HG02678 (cell line): ENCODE results near the gene MYO1C.
A peak's percentile ranks its signal among the peaks of the same experiment; 100 is the strongest.
"Not testable (repeated sequence)": the region's sequence is repeated elsewhere in the genome, so short reads cannot be mapped to it uniquely, and the experiment has no call there.

Experiments
- ATAC-seq: cut with Tn5 transposase; IDR thresholded peaks from one replicate; pipeline ENCODE4 v1.9.1; 2021; ENCODE audit warnings: mild to moderate bottlenecking, moderate library complexity; ENCODE audit not compliant: unreplicated experiment

Gene MYO1C

GRCh38 chr17:1492249-1493206 is at the start of gene MYO1C:
Gene MYO1C, minus strand, starts transcription at chr17:1492686. Its CDS starts 199 bp downstream, at chr17:1492487.
- ATAC-seq: no peak

GRCh38 chr17:1541367-1541904 is 49.0 kb upstream of the MYO1C start:
- ATAC-seq: no peak

- no peak for ATAC-seq
Observed at GRCh38 chr17:1539811-1540210, 47.3 kb upstream of the MYO1C start.

GRCh38 chr17:1535737-1536136 is 43.3 kb upstream of the MYO1C start:
- no peak for ATAC-seq

GRCh38 chr17:1533661-1534325 is 41.3 kb upstream of the MYO1C start:
- ATAC-seq: no peak

- no peak for ATAC-seq
Observed at GRCh38 chr17:1532836-1533602, 40.5 kb upstream of the MYO1C start.

GRCh38 chr17:1529863-1530262 is 37.4 kb upstream of the MYO1C start:
- no peak for ATAC-seq

GRCh38 chr17:1526876-1527275 is 34.4 kb upstream of the MYO1C start:
- not testable (repeated sequence) for ATAC-seq

GRCh38 chr17:1522626-1523025 is 30.1 kb upstream of the MYO1C start:
- no peak for ATAC-seq

GRCh38 chr17:1521086-1521640 is 28.7 kb upstream of the MYO1C start:
- no peak for ATAC-seq

GRCh38 chr17:1519678-1520077 is 27.2 kb upstream of the MYO1C start:
- no peak for ATAC-seq

- ATAC-seq: no peak
Observed at GRCh38 chr17:1518410-1518809, 25.9 kb upstream of the MYO1C start.

GRCh38 chr17:1516388-1517161 is 24.1 kb upstream of the MYO1C start, which contains the start of gene INPP5K:
Gene INPP5K, minus strand, starts transcription at chr17:1516612. Its CDS starts 113 bp downstream, at chr17:1516499.
- ATAC-seq: peak; percentile 94

GRCh38 chr17:1515640-1516387 is 23.3 kb upstream of the MYO1C start:
- no peak for ATAC-seq

- ATAC-seq: no peak
Observed at GRCh38 chr17:1512351-1512750, 19.9 kb upstream of the MYO1C start.

GRCh38 chr17:1511756-1512321 is 19.4 kb upstream of the MYO1C start:
- no peak for ATAC-seq

- ATAC-seq: no peak
Observed at GRCh38 chr17:1511290-1511689, 18.8 kb upstream of the MYO1C start.

- ATAC-seq: no peak
Observed at GRCh38 chr17:1509290-1509881, 16.9 kb upstream of the MYO1C start.
